Stomach (tissue), 9 donors: ENCODE measurements around the gene PRDM16. TPM values are rescaled to one million over a fixed set of nuclear protein-coding genes. Genes with fewer than 3 reads are reported as not detected.

ENCODE experiments used
- DNase-seq, 2 donors: peaks; one replicate each; pipeline versions ENCODE4 v3.0.0 to v3.0.0-alpha.2; 2013 to 2019
- H3K27ac ChIP-seq, 5 donors: fragments of 200-600 bp in 4 of 5; sonication (generic) in 4 of 5; one replicate each; pipeline ENCODE4 v1.5.1; 2013 to 2019; ENCODE audit warnings: mild to moderate bottlenecking in 1 of 5, moderate library complexity in 1 of 5
- H3K27me3 ChIP-seq, 3 donors: fragments of 200-600 bp; sonication (generic); one replicate each; pipeline ENCODE4 v1.5.1; 2017 to 2019; ENCODE audit warnings: mixed run types in 1 of 3
- H3K36me3 ChIP-seq, 4 donors: fragments of 200-600 bp; sonication (generic); 1 replicate in 3 of 4; 2 replicates in 1 of 4; pipeline ENCODE4 v1.5.1; 2016 to 2019
- H3K4me1 ChIP-seq, 4 donors: fragments of 200-600 bp; sonication (generic); one replicate each; pipeline ENCODE4 v1.5.1; 2016 to 2019
- H3K4me3 ChIP-seq, 4 donors: fragments of 200-600 bp; sonication (generic) in 3 of 4; one replicate each; pipeline ENCODE4 v1.5.1; 2016 to 2019; ENCODE audit warnings: mild to moderate bottlenecking in 1 of 4
- H3K9me3 ChIP-seq, 4 donors: fragments of 200-600 bp; sonication (generic); one replicate each; pipeline ENCODE4 v1.5.1; 2016 to 2019
- EP300 ChIP-seq: sonication (generic); formaldehyde crosslinking; IDR thresholded peaks from one replicate; pipeline ENCODE4 v1.6.1; 2017; ENCODE audit warnings: antibody characterized with exemption
- POLR2A ChIP-seq, 4 donors: fragments of 450-650 bp; IDR thresholded peaks; one replicate each; pipeline ENCODE4 v1.6.1; 2016; ENCODE audit warnings: antibody characterized with exemption in 4 of 4, control low read depth in 2 of 4, mild to moderate bottlenecking in 1 of 4, moderate library complexity in 1 of 4
- POLR2AphosphoS5 ChIP-seq, 3 donors: sonication (generic); formaldehyde crosslinking; IDR thresholded peaks; one replicate each; pipeline ENCODE4 v1.6.1; 2016; ENCODE audit warnings: antibody characterized with exemption in 3 of 3
- WGBS, 5 donors: extraction: QIAGEN DNeasy Blood & Tissue Kit in 3 of 5; methylation state at CpG; one replicate each; pipeline versions ENCODE4 v1.1.5 to v1.1.7; 2013 to 2018; 5-methylcytosine and 5-hydroxymethylcytosine counted together
- intact Hi-C: fragments of 100-400 bp; cut with DNase I; formaldehyde crosslinking; loops from one replicate; pipeline ENCODE4 v1.15.1; 2023; ENCODE audit warnings: low total_unique reads
- polyA plus RNA-seq, 3 donors: library from polyadenylated mRNA; stranded (reverse); fragments of 200-250 nt; gene quantifications; one replicate each; pipeline ENCODE4 v1.2.3, GENCODE V29; 2013
- total RNA-seq, 5 donors: library from RNA; depleted of rRNA; stranded (reverse); fragments of >200 nt; gene quantifications; one replicate each; pipeline versions ENCODE4 v1.1.0 to v1.2.3, GENCODE V29; 2014 to 2016
- TF ChIP-seq, protein P1 (sequence below), 7 experiments: fragments of 450-650 bp in 4 of 7; fragments of 200-600 bp in 3 of 7; sonication (generic) in 3 of 7; IDR thresholded peaks; one replicate each; pipeline ENCODE4 v1.5.1; 2016 to 2019; ENCODE audit warnings: antibody characterized with exemption in 7 of 7, control low read depth in 2 of 7, mild to moderate bottlenecking in 1 of 7
- donor health status: healthy with polysubstance abuse.
- donor health status: Bipolar disorder and iron deficiency.
- donor health status: healthy.

The PRDM16 gene
- total and polyA plus RNA-seq, 8 donors = 0.29 to 222 (median 15.8) TPM

DNA sequence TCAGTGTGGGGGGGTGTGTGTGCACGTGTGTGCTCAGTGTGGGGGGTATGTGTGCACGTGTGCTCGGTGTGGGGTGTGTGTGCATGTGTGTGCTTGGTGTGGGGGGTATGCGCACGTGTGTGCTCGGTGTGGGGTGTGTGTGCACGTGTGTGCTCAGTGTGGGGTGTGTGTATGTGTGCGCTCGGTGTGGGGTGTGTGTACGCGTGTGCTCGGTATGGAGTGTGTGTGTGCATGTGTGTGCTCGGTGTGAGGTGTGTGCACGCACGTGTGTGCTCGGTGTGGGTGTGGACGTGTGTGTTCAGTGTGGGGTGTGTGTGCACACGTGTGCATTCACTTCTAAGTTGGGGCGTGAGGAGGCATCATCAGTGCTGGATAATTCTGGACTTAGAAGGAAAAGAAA is 77.9 kb downstream of the PRDM16 start:
- H3K27me3 ChIP-seq = peaks cover 0 to 51% (median 6%) of the 10 kb centered on the region in 3 donors
- H3K27ac ChIP-seq = no peak overlapping the region
- H3K9me3 ChIP-seq = no peaks in the 10 kb centered on the region
- no peak overlapping the region for H3K4me3 ChIP-seq
- DNase-seq = no peak
- intact Hi-C loops = no loop called here
- peaks cover 10 to 26% (median 14%) of the 10 kb centered on the region in 4 donors for H3K4me1 ChIP-seq
- H3K36me3 ChIP-seq = no peaks in the 10 kb centered on the region
- WGBS, 5 donors = 90 to 93% (median 92%) methylated on average over 14 to 19 of the region's 19 CpGs
- no peak for TF ChIP-seq POLR2AphosphoS5 (IDR thresholded peaks at IDR 0.05)
- TF ChIP-seq EP300 = no peak
- TF ChIP-seq, protein P1, sequence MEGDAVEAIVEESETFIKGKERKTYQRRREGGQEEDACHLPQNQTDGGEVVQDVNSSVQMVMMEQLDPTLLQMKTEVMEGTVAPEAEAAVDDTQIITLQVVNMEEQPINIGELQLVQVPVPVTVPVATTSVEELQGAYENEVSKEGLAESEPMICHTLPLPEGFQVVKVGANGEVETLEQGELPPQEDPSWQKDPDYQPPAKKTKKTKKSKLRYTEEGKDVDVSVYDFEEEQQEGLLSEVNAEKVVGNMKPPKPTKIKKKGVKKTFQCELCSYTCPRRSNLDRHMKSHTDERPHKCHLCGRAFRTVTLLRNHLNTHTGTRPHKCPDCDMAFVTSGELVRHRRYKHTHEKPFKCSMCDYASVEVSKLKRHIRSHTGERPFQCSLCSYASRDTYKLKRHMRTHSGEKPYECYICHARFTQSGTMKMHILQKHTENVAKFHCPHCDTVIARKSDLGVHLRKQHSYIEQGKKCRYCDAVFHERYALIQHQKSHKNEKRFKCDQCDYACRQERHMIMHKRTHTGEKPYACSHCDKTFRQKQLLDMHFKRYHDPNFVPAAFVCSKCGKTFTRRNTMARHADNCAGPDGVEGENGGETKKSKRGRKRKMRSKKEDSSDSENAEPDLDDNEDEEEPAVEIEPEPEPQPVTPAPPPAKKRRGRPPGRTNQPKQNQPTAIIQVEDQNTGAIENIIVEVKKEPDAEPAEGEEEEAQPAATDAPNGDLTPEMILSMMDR (IDR thresholded peaks at IDR 0.05) = no peak
- no peak for TF ChIP-seq POLR2A (IDR thresholded peaks at IDR 0.05)

DNA sequence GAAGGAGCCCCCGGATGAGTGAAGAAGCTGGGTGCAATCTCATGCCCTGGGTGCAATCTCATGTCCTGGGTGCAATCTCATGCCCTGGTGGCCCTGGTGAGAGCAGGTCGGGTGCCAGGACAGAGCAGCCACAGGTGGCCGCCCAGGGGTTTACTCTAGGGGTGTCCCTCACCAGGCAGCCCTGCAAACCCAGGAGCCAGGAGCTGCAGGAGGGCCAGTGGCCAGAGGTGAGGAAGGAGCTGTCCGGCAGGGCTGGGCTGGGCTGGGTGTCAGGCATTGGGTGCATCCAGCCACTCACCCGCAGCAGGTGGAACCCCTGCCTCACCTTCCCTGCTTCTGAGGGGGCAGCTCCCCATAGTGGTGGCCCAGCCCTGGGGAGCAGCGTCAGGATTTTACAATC is 79.2 kb downstream of the PRDM16 start:
- peaks cover 10 to 19% (median 14%) of the 10 kb centered on the region in 4 donors for H3K4me1 ChIP-seq
- H3K27ac ChIP-seq = no peak overlapping the region
- H3K9me3 ChIP-seq = no peaks in the 10 kb centered on the region
- TF ChIP-seq, protein P1 (IDR thresholded peaks at IDR 0.05) = no peak
- TF ChIP-seq POLR2A (IDR thresholded peaks at IDR 0.05) (no peak), EP300 (no peak), POLR2AphosphoS5 (IDR thresholded peaks at IDR 0.05) (no peak)
- 73 to 88% (median 80%) methylated on average over 4 to 6 of the region's 6 CpGs for WGBS, 5 donors
- no peaks in the 10 kb centered on the region for H3K36me3 ChIP-seq
- intact Hi-C loops = no loop called here
- H3K4me3 ChIP-seq = no peak overlapping the region
- H3K27me3 ChIP-seq = peaks cover 0 to 45% (median 6%) of the 10 kb centered on the region in 3 donors
- no peak for DNase-seq

DNA sequence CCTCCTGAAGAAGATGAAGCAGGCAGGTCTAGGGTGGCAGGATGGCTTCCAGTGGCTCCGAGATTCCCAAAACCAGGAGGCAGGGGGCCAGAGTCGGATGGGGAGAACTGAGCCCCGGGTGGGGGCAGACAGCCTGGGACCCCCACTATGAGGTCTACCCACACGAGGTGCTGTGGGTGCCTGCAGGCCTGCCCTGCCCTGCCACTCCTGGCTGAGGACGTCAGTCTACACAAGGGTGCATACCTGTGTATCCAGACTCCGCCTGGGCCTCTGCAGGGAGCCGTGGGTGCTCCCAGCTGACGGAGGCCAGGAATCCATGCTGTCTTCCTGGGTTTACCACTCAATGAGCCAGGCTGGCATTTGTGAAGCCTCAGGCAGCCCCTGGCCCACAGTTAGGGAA is 80.3 kb downstream of the PRDM16 start:
- WGBS, 5 donors = 62 to 83% (median 64%) methylated on average over 2 to 8 of the region's 8 CpGs
- H3K27ac ChIP-seq = peak overlapping the region in 1 of 5 donors; percentile 11
- TF ChIP-seq POLR2A (IDR thresholded peaks at IDR 0.05) = no peak
- no peak for TF ChIP-seq EP300
- TF ChIP-seq, protein P1 (IDR thresholded peaks at IDR 0.05) = no peak
- no peak for TF ChIP-seq POLR2AphosphoS5 (IDR thresholded peaks at IDR 0.05)
- no peak for DNase-seq
- no peaks in the 10 kb centered on the region for H3K36me3 ChIP-seq
- H3K4me3 ChIP-seq = no peak overlapping the region
- H3K27me3 ChIP-seq = peaks cover 0 to 38% (median 6%) of the 10 kb centered on the region in 3 donors
- intact Hi-C loops = no loop called here
- peaks cover 10 to 19% (median 14%) of the 10 kb centered on the region in 4 donors for H3K4me1 ChIP-seq
- H3K9me3 ChIP-seq = no peaks in the 10 kb centered on the region

DNA sequence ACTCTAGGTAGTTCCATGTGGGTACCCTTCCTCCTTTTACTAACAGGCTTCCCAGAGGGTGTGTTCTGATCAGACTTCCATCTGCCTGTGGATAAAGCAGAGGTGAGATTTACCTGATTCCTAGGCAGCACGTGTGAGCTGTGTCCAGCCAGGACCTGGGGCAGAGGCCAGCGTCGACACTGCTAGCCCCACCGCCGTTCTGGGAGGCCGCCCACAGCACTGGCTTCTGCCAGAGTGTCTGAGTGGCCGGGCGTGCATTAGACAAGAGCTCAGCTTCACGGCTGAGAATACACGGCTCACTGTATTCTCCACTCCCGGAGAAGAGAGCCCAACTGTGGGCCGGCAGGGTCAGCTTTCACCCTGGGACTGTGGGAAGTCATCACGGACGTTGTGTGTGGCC is 82.5 kb downstream of the PRDM16 start:
- H3K27ac ChIP-seq = no peak overlapping the region
- 78 to 88% (median 85%) methylated on average over 13 to 14 of the region's 14 CpGs; no CpG with 5 or more reads in 1 of the 5 donors for WGBS, 5 donors
- H3K4me1 ChIP-seq = peaks cover 5 to 19% (median 9%) of the 10 kb centered on the region in 4 donors
- H3K9me3 ChIP-seq = no peaks in the 10 kb centered on the region
- no peak for TF ChIP-seq POLR2A (IDR thresholded peaks at IDR 0.05)
- H3K27me3 ChIP-seq = peaks cover 0 to 37% (median 0%) of the 10 kb centered on the region in 3 donors
- no peak overlapping the region for H3K4me3 ChIP-seq
- DNase-seq = no peak
- no peaks in the 10 kb centered on the region for H3K36me3 ChIP-seq
- intact Hi-C loops = no loop called here

DNA sequence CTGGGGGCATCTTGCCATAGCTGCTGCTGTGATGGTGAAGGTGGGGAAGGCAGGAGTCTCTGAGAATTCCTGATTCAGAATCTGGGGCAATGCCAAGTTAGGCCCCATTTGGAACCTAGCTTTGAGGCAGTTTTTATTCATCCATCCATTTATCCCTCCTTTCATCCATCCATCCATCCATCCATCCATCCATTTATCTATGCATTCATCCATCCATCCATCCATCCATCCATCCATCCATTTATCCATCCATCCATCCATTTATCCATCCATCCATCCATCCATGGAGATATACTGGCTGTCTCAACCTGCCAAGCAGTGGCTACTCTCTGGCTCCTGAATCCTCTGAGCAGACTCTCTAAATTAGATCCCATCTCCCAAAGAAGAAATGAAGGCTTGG is 83.1 kb downstream of the PRDM16 start:
- peaks cover 0 to 44% (median 0%) of the 10 kb centered on the region in 3 donors for H3K27me3 ChIP-seq

More for the DNA sequence above, 83.1 kb downstream of the PRDM16 start:
- TF ChIP-seq EP300 = no peak
- no peak for TF ChIP-seq POLR2AphosphoS5 (IDR thresholded peaks at IDR 0.05)
- TF ChIP-seq POLR2A (IDR thresholded peaks at IDR 0.05) = no peak
- TF ChIP-seq, protein P1 (IDR thresholded peaks at IDR 0.05) = no peak
- intact Hi-C loops = no loop called here
- Histone ChIP-seq H3K27ac (no peak overlapping the region), H3K36me3 (no peaks in the 10 kb centered on the region), H3K9me3 (no peaks in the 10 kb centered on the region), H3K4me3 (no peak overlapping the region), H3K4me1 (peaks cover 5 to 20% (median 9%) of the 10 kb centered on the region in 4 donors)
- DNase-seq = no peak
